Prostate gland (tissue), 2 donors: ENCODE data around the gene ZGPAT. TPM values are rescaled to one million over a fixed set of nuclear protein-coding genes. Genes with fewer than 3 reads are reported as not detected.

Experiments
- DNase-seq: peaks from one replicate; pipeline ENCODE4 v3.0.0-alpha.2; 2019; ENCODE audit warnings: low spot score
- H3K27ac ChIP-seq, 2 donors: fragments of 200-600 bp; sonication (generic); 2 replicates each; pipeline ENCODE4 v1.5.1; 2017 to 2019
- H3K27me3 ChIP-seq: fragments of 200-600 bp; sonication (generic); replicated peaks from 2 replicates; pipeline ENCODE4 v1.5.1; 2019; ENCODE audit not compliant: insufficient read depth
- H3K36me3 ChIP-seq, 2 donors: fragments of 200-600 bp; sonication (generic); 1 replicate in 1 of 2; 2 replicates in 1 of 2; pipeline versions ENCODE4 v1.5.1 to v1.8.1; 2017 to 2019
- H3K4me1 ChIP-seq: fragments of 200-600 bp; sonication (generic); replicated peaks from 2 replicates; pipeline ENCODE4 v1.5.1; 2019
- H3K4me3 ChIP-seq, 2 donors: fragments of 200-600 bp; sonication (generic); 2 replicates each; pipeline ENCODE4 v1.5.1; 2017 to 2019
- H3K9me3 ChIP-seq: fragments of 200-600 bp; sonication (generic); 2 replicates; pipeline ENCODE4 v1.5.1; 2017
- CTCF ChIP-seq, 4 experiments: fragments of 200-600 bp in 2 of 4; fragments of 450-650 bp in 2 of 4; sonication (generic) in 2 of 4; IDR thresholded peaks; 1 replicate in 3 of 4; 2 replicates in 1 of 4; pipeline ENCODE4 v1.5.1; 2016 to 2019; ENCODE audit warnings: antibody characterized with exemption in 4 of 4, mild to moderate bottlenecking in 2 of 4, moderate library complexity in 2 of 4
- POLR2A ChIP-seq: fragments of 450-650 bp; IDR thresholded peaks from one replicate; pipeline ENCODE4 v1.6.1; 2016; ENCODE audit warnings: antibody characterized with exemption, mild to moderate bottlenecking
- POLR2AphosphoS5 ChIP-seq: sonication (generic); formaldehyde crosslinking; IDR thresholded peaks from one replicate; pipeline ENCODE4 v1.6.1; 2017; ENCODE audit warnings: antibody characterized with exemption
- WGBS: methylation state at CpG from one replicate; pipeline ENCODE4 v1.1.5; 2018; 5-methylcytosine and 5-hydroxymethylcytosine counted together
- intact Hi-C: fragments of 100-400 bp; cut with DNase I; formaldehyde crosslinking; loops from one replicate; pipeline ENCODE4 v1.14.2; 2022
- total RNA-seq, 2 donors: library from RNA; depleted of rRNA; stranded (reverse); fragments of >200 nt; gene quantifications; one replicate each; pipeline ENCODE4 v1.1.0, GENCODE V29; 2016

Gene ZGPAT
- total RNA-seq, 2 donors from 2014 or later: 29.3 to 55.5 TPM

GRCh38 chr20:63664143-63664851 lies 43.5 kb upstream of the ZGPAT start:
- TF ChIP-seq CTCF (IDR thresholded peaks at IDR 0.05) (no peak), POLR2A (no peak), POLR2AphosphoS5 (no peak)

GRCh38 chr20:63664861-63665594 lies 42.8 kb upstream of the ZGPAT start:
- intact Hi-C loops: no loop called here

More at GRCh38 chr20:63664143-63664851, 43.5 kb upstream of the ZGPAT start:
- Histone ChIP-seq H3K27ac (no peak overlapping the region), H3K27me3 (no peaks in the 10 kb centered on the region), H3K36me3 (peaks cover 5 to 9% of the 10 kb centered on the region in 2 donors), H3K4me1 (peaks cover 2% of the 10 kb centered on the region), H3K4me3 (no peak overlapping the region), H3K9me3 (no peaks in the 10 kb centered on the region)
- WGBS: 88% methylated on average over 16 of the region's 22 CpGs
- DNase-seq: no peak
- intact Hi-C loops: no loop called here

GRCh38 chr20:63665708-63666107 lies 42.1 kb upstream of the ZGPAT start:
- 92% methylated on average over 14 of the region's 14 CpGs for WGBS
- no peak overlapping the region for H3K4me3 ChIP-seq
- intact Hi-C loops: no loop called here
- H3K27ac ChIP-seq: no peak overlapping the region
- no peaks in the 10 kb centered on the region for H3K4me1 ChIP-seq
- DNase-seq: no peak
- TF ChIP-seq POLR2A (no peak), CTCF (IDR thresholded peaks at IDR 0.05) (no peak), POLR2AphosphoS5 (no peak)
- no peaks in the 10 kb centered on the region for H3K9me3 ChIP-seq
- peaks cover 5 to 9% of the 10 kb centered on the region in 2 donors for H3K36me3 ChIP-seq
- H3K27me3 ChIP-seq: no peaks in the 10 kb centered on the region

More at GRCh38 chr20:63664861-63665594, 42.8 kb upstream of the ZGPAT start:
- Histone ChIP-seq H3K27me3 (no peaks in the 10 kb centered on the region), H3K36me3 (peaks cover 5 to 9% of the 10 kb centered on the region in 2 donors), H3K4me1 (no peaks in the 10 kb centered on the region), H3K4me3 (no peak overlapping the region), H3K27ac (no peak overlapping the region), H3K9me3 (no peaks in the 10 kb centered on the region)
- WGBS: 55% methylated on average over 16 of the region's 18 CpGs
- no peak for TF ChIP-seq POLR2A
- no peak for TF ChIP-seq POLR2AphosphoS5
- TF ChIP-seq CTCF (IDR thresholded peaks at IDR 0.05): no peak
- no peak for DNase-seq

GRCh38 chr20:63667858-63668257 lies 40.0 kb upstream of the ZGPAT start:
- 94% methylated on average over 16 of the region's 16 CpGs for WGBS
- no peak overlapping the region for H3K27ac ChIP-seq
- peaks cover under 1 to 9% of the 10 kb centered on the region in 2 donors for H3K36me3 ChIP-seq
- H3K4me3 ChIP-seq: no peak overlapping the region
- H3K4me1 ChIP-seq: no peaks in the 10 kb centered on the region
- DNase-seq: no peak
- H3K9me3 ChIP-seq: no peaks in the 10 kb centered on the region
- TF ChIP-seq POLR2A (no peak), CTCF (IDR thresholded peaks at IDR 0.05) (no peak), POLR2AphosphoS5 (no peak)
- H3K27me3 ChIP-seq: no peaks in the 10 kb centered on the region
- intact Hi-C loops: no loop called here
